Measurements from ENCODE around the gene LSM4.
A peak's percentile ranks its signal among the peaks of the same experiment; 100 is the strongest.

Gene LSM4

DNA sequence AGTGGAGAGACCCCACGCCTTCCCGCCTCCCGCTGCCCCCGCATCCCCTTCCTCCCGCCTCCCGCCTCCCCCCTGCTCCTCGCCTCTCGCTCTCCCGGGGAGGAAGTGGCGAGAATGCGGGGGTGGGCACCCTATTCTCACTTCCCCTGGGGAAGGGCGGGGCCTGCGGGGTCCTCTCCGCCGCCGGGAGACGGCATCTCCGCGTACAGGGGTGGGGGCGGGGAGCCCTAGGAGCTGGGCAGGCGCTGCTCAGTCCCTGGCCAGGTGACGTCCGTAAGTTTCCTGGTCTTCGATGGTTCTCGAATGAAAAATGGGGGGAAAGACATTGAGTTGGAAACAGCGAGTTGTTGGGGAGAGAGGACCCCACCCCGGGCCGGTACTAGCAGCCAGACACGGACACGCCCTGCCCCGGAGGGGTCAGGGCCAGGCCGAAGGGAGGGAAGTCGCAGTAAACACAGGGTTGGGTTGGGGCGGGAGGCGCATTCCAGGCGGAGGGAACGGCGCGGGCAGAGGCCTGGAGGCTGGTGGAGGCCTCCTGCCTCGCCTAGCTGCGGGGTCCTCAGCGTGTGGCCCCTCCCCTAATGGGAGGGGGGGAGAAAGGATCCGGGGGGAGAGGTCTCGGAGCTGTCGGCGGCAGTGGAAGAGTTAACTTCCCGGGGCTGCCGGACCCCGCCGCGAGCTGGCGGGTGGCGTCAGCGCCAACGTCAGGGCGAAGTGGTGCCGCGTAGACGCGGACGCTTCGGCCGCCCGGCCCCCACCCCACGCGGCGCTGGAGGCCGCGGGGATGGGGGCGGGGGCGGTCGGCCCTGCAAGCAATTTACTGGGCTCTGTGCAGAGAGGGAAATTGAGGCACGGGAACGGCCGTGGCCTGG, 31.1 kb downstream of the LSM4 start:
- peak in 3 of 4 experiments; percentile 17 to 68 (median 57) for DNase-seq

DNA sequence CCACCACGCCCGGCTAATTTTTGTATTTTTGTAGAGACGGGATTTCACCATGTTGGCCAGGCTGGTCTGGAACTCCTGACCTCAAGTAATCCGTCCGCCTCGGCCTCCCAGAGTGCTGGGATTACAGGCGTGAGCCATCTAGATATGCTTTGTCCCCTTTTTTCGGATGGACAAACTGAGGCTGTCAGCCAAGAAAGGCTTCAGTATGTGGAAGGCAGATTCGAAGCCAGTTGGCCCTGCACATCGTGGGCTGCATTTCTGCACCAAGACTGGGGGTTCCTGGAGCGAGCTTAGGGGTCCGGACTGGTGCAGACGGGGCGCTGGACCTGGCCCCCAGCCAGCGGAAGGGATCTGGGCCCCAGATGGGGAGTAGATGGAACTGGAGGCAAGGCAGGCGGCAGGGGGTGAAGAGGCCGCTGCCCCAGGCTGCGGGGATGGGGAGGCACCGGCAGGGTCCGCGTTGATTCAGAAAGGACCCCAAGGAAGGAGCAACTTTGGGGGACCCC, 31.8 kb downstream of the LSM4 start:
- no peak for DNase-seq

DNA sequence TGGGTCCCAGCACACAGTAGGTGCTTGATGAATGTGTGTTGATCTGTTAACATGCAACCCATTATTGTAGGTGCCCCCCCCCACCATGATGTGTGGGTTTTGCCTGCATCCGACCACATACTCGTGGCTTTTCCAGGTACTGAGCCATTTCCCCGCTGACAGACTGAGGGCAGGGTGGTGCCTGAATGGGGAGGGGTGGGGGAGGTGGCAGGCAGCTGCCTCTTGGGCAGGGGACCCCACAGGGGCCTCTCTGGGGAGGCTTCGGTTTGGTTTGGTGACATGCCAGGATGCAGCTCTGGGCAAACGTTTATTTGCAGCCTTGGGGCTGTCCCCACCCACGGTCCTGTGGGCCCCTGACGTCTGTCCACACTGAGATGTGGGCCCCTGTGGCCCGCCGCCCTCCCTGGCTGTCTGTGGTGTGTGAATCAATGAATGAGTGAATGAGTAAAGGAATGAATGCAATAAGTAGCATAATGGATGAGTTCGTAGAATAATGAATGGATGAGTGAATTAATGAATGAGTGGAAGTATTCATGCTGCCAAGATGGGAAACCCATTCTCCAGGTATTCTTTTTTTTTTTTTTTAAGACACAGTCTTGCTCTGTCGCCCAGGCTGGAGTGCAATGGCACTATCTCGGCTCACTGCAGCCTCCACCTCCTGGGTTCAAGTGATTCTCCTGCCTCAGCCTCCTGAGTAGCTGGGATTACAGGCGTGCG, 32.4 kb downstream of the LSM4 start:
- peak; percentile 30 to 56 (median 35) for DNase-seq

DNA sequence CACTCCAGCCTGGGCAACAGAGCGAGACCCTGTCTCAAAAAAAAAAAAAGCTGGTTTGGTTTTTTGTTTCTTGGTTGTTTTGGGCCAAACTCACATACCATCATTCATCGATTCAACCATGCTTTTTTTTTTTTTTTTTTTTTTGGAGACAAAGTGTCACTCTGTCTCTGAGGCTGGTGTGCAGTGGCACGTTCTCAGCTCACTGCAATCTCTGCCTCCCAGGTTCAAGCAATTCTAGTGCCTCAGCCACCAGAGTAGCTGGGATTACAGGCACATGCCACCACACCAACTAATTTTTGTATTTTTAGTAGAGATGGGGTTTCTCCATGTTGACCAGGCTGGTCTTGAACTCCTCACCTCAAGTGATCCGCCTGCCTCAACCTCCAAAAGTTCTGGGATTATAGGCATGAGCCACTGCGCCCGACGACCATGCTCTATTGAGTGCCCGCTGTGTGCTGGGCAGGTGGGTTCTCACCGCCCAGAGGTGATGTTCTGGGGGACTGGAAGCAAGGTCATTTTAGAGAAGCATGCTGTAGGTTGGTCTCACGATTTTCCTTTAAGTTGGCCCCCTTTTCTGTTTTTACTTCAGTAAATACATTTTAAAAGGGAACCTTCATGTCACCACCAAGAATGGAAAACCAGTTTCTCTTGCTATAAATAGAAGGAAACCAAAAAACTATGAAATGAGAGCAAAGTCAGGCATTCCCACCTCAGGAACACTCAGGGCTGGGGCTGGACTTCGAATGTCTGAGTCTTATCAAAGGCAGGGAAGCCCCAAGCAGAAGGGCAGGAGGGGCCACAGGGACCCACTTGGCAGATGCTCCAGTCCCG, 33.2 kb downstream of the LSM4 start:
- DNase-seq, result no peak

DNA sequence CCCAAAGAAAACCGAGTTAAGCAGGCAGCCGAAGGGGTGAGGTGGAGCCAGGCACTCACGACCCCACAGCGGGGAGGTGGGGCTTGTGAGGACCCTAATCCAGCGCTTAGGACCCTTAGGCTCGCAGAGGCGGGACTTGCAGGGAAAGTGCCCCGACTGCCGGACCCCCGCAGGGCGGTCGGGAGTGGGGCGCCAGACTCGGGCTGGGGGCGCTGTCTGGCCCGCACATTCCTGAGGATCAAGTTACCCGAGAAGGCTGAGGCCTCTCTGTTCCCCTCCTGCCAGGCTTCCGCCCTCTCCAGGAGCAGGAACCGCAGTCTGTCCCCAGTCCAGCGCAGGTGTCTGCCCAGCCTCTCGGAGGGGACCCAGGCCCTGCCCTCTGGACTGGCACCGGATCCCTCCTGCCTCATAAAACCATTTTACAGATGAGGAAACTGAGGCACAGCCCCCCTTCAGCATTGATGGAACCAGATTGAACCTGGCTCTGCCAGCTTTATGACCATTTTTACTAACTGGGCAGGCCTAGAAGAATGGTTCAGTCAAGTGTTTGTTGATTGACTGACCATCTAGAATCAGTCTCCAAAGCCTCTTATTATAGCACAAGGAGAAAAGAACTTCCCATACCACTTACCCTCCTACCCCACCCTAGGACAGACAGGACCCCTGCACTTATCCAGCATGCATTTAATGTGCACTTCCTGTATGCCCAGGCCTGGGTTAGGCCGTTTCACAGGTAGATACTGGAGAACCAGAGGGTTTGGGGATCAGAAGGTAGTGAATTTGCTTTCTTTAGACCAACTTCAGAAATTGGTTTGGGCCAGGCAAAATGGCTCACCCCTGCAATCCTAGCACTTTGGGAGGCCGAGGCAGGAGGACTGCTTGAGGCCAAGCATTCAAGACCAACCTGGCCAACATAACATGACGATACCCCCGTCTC, 34.8 kb downstream of the LSM4 start:
- DNase-seq, result no peak

DNA sequence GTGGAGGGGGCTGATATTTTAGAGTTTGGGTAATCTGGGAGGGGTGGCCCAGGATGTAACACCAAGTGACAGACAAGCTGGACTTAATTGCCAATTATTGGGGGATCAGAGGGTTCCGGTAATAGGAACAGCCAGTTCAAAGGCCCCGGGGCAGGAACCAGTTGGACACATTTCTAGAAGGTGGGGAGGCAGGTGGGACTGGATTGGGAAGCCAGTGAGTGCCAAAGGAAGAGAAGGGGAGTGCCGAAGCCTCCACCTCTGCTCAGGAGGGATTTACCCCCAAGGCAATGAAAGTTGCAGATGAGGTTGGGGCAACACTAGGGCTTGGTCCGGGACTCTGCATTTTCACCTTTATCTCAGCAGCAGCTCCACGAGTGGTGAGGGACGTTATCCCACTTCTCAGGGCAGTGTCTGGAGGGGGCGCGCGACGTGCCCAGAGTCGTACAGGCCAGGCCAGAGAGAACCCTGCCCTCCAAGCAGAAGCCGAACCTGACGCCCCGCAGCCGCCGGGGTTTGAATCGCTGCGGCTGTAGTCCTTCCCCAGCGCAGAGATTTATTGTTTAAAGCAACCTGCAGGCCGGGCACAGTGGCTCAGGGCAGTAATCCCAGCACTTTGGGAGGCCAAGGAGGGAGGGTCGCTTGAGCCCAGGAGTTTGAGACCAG, 35.8 kb downstream of the LSM4 start:
- DNase-seq, result no peak

DNA sequence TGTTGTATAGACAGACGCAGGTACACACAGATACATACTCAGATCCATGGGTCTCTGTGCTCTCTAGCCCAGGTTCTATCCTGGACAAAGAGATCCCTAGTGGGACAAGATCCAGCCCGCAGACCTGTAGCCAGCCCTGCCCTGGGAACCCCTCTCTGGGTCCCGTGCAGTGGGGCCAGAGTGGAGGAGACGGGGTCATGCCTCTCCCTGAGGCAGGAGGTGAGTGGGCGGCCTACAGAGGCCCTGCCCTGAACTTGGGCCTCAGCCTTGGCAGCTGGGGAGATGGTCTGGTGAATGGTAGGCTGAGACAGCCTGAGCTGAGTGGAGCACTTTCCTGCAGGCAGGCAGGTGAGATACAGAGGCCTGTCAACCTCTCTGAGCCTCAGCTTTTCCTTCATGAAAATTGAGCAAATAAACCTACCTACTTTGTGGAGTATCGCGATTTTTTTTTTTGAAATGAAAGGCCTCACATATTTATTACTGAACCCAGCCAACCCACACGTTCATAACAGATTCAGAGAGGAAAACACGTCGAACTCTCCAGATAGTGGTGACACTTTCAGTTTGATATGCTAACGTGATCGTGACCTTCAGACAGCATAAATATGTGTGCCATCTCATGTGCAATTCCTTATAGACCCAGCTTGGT, 38.0 kb downstream of the LSM4 start:
- no peak for DNase-seq

DNA sequence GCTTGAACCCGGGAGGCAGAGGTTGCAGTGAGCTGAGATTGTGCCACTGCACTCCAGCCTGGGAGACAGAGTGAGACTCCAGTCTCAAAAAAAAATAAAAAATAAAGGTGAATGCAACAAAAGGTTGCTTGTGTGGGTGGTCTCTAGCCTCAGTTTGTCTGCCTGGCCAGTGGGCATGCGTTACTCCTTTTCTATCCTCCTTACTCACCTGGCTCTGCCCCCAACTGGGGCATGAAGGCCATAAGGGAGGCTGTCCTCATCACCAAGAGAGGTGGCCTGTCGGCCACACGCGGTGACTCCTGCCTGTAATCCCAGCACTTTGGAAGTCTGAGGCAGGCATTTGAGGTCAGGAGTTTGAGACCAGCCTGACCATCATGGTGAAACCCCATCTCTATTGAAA, 39.5 kb downstream of the LSM4 start:
- no peak for DNase-seq

DNA sequence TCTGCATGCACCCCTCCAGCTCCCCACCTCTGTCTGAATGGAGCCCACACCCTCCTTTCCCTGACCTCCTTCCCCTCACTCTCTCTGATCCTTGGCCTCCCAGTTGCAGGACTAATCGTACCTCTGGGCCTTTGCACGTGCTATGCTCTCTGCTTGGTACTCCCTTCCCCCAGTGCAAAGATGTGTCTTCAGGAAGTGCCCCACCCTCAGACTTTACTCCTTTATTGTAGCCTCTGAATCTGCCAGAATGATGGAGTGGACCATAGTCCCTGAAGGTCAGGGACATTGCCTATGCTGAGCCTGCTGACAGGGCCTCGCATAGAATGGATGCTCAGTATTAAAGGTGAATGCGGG, 40.1 kb downstream of the LSM4 start:
- DNase-seq, result no peak

DNA sequence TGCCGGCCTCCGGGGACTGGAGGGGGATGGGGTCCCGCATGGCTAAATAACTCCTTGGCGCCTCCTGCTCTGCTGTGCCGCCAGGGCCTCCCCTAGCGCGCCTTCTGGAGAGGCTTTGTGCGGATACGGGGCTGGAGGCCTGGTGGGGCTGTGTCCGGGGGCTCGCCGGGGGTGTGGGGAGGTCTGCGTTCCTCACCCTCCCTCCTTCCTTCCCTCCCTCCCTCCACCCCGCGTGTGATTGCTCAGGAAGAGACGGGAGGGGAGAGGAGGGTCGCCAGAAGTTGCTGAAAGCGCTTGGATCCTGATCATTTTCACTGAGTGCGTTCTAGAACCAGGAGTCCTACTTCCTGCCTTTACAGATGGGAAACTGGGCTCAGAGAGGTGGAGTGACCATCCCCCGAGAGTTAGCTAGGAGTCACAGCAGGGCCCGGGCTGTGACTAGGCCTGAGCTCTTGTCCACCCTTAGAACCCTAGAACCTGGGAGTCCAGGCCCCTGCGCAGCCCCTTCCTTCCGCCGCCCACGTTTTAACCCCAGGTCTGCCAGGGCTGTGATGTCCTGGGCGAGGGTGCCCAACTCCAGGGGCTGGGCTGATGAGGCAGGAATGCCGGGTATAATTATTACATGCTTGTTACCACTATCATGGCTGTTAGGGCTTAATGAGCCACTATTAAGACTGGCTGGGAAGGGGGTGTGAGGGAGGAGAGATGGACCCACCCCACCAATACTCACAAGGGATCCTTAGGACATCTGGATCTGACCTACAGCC, 40.7 kb downstream of the LSM4 start:
- DNase-seq, result no peak

DNA sequence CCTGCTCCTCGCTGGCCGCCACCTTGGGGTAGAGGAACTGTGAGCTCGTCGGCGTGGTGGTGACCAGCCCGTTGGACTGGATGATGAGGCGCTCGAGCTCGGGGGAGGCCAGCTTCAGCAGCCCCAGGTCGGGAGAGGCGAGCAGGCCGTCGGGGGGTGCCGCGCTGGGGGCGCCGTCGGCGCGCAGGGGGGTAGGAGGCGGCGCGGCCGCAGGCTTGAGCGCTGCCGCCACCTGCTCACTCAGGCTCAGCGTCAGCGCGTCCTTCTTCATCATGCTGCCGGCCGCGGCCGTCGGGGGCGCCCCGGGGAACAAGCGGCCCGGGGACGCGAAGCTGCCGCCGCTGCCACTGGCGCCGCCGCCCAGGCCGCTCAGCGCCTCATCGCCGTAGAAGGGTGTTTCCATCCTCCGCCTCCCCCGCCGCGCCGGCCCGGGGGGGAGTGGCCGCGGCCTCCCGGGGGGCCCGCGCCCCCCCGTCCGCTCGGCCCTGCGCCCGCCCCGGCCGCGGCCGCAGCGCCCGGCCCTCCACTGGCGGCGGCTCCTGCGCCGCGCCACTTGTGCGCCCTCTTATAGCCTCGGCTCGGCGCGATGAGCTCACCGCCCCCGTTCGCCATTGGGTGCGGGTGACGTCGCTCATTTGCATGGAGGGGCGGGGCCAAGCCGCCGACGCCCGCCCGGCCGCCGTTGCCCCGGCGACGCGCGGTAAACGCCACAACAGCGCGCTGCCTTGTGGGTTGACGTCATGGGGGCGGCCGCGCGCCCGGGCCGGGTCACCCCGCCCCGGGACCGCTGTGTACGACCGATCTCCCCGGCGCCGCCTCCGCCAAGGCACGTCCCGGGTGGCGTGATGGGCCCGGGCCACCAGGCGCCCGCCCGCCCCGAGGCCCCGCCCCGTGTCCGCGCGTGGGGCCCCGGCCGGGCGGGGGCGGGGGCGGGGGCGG, 41.5 kb downstream of the LSM4 start, which contains the start of gene JUND:
Gene JUND (minus strand): TSS at position 541 of the 939 bp plus-strand sequence. CDS start 138 bp downstream, at position 403.
- DNase-seq, result peak; percentile 90 to 97 (median 90)

DNA sequence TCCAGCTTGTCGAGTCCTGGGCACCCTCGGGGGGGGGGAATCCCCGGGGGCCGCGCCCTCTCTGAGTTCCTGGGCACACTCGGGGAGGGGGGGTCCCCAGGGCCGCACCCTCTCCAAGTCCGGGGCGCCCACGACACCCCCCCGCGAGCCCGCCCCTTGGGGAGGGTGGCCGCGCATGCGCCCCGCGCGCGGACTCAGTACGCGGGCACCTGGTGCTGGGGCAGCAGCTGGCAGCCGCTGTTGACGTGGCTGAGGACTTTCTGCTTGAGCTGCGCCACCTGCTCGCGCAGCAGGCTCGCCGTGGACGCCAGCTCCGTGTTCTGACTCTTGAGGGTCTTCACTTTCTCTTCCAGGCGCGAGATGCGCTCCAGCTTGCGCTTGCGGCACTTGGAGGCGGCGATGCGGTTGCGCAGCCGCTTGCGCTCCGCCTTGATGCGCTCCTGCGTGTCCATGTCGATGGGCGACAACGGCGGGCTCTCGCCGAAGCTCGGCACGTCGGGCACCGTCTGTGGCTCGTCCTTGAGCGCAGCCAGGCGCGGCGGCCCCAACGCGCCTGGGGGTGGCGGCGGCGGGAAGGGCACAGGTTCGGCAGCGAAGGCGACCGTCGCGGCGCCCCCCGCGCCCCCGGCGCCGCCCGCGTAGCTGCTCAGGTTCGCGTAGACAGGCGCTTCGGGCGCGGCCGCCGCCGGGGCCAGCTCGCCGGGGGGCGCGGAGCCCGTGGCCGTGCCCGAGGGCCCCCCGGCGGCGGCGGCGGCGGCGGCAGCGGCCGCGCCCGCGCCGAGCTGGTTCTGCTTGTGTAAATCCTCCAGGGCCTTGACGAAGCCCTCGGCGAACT, 42.4 kb downstream of the LSM4 start:
- peak; percentile 38 to 79 (median 58) for DNase-seq

DNA sequence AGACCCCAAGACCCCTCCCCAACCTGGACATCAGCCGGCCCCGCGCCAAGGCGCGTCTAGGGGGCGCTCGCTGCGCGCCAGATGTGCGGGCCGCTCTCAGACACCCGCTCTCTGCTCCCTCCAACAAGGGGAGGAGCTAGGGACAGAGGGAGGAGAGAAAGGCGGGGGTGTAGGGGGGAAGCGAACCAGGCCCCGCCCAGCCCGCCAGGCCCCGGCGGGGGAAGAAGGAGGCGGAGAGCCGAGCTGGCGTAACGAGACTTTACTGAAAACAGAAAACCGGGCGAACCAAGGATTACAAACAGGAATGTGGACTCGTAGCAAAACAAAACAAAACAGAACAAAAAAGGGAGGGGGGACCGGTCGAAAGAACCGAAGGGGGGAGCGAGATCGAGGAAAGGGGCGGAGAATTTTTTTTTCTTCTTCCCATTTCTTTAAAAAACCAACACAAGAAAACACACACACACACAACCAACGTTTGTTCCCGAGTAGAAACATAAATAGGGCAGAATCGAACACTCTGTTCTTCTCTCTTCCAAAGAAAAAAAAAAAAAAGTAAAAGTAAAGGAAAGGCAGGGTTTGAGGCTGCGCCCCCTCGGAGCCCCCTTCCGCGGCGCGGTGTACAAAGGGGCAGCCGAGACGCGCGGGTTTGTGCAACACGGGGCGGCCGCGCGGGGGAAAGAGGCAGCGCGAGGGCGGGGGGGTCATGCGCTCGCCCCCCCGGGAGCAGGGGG, 43.2 kb downstream of the LSM4 start:
- peak; percentile 61 to 87 (median 78) for DNase-seq

DNA sequence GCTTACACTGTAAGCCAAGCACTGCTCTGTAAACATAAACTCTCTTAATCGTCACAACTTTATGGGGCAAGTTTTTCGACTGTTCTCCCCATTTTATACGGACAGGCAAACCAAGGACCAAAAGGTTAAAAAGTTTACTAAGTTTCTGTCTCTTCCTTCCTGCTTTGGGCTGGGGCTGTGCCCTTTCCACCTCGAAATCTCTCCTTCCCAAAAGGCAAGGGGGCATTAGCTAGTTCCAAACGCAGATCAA, 43.7 kb downstream of the LSM4 start:
- DNase-seq, result no peak

DNA sequence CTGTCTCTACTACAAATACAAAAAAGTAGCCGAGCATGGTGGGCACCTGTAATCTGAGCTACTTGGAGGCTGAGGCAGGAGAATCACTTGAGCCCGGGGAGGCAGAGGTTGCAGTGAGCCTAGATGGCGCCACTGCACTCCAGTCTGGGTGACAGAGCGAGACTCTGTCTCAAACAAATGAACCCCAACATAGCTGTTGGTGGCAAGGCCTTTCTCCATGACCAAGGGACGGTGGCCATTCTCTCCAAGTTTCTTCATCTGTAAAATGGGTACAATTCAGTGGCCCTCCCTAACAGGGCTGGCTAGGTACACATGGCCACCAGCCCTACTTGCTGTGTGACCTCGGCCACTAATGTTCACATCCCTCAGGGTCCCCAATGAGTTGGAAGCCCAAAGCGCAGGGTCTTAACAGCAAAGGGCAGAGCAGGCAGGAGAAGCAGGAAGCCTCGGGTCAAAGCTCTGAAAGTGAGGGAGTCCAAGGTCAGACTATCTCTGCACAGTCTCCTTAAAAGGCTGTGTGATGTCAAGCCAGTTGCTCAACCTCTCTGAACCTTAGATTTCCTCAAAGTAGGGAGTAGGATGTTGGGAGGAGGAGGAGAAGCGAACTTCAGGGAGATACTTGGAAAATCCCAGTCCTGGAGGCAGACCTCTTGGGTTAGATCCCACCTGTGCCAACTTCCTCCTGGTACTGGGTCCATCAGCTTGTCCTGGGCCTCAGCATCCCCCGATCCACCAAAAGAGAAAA, 44.2 kb downstream of the LSM4 start:
- peak in 1 of 4 experiments; percentile 40 for DNase-seq

DNA sequence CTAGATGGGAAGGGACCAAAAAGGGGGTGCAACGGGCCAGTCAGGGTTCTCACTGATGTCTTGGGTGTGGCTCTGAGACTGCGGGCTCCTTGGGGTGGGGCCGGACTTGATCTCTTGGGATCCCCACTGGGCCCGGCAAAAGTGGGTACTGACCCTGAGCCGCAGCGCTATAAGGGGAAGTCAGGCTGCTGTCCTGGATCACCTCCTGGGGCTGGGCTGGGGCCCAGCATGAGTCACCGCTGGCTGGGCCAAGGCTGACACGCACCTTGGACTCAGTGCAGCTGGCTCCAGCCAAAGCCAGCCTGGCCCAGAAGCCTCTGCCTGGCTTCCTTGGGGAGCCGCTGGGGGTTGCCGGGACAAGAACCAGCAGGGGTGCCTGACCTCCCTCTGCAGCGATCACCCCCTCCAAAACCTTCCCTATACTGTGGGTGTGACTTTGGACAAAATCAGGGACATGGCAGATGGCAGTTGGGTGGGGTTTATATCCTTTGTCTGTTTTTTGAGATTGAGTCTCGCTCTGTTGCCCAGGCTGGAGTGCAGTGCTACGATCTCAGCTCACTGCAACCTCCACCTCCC, 48.0 kb downstream of the LSM4 start:
- peak in 1 of 4 experiments; percentile 27 for DNase-seq
